ENCODE data around the gene PLD4.
"Not testable (repeated sequence)": the region's sequence is repeated elsewhere in the genome, so short reads cannot be mapped to it uniquely, and the experiment has no call there.

Gene PLD4
- 1.2 to 9.9 (median 3.2) reads per million in 18 experiments for total RNA-seq

DNA sequence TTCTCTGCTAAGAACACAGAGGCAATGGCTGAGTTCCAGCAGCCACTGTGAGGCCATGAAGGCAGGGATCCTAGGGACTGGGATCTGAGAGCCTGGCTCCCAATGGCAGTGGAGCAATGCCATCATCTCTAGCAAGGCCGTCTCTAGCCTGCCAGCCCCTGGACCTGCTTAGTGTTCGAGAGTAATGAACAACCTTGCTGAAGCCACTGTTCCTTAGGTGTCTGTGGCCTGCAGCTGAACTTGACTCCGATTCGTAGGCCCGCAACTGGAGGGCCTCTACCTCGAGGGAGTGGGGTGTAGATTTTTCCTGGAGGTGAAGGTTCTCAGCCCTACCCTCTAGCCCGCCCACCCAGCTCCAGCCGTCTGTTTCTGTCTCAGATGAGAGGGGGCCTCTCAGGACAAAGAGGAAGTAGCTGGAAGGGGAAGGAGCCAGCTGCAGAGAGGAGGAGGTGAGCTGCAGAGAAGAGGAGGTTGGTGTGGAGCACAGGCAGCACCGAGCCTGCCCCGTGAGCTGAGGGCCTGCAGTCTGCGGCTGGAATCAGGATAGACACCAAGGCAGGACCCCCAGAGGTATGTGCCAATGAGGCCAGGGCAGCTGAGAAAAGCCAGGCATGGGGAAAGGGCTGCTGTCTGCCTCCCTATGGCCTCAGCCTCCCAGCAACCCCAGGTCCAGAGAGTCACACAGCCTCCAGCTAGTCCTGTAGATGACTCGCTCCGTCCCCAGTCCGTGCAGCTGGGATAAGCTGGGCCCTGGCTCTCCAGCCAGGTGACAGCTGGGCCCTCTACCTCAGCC is at the start of gene PLD4:
TSS of gene PLD4 (plus strand) at position 459 of the 793 bp plus-strand sequence. CDS start 2,262 bp downstream, outside the sequence.
- DNase-seq: peak; percentile 43 to 61

GRCh38 chr14:104875412-104875751 is 49.3 kb upstream of the PLD4 start:
- no peak for DNase-seq

DNA sequence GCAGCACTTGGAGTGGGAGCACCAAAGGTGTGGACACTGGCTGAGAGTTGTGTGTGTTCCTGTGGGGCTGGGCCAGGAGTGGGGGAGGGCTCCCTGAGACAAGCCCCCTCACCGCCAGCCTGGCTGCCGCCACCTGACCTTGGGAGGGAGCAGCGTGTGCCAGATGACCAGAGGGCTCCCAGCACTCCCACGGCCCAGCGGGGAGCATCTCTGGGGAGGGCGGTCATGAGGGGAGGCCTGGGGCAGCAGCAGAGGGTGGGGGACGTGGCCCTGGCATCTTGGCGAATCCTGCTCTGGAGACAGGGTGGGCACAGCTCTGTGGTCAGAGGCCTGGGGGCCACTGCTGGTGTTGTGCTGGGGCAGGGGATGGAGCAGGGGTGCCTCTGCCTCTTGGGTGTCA is 48.9 kb upstream of the PLD4 start:
- no peak for DNase-seq

DNA sequence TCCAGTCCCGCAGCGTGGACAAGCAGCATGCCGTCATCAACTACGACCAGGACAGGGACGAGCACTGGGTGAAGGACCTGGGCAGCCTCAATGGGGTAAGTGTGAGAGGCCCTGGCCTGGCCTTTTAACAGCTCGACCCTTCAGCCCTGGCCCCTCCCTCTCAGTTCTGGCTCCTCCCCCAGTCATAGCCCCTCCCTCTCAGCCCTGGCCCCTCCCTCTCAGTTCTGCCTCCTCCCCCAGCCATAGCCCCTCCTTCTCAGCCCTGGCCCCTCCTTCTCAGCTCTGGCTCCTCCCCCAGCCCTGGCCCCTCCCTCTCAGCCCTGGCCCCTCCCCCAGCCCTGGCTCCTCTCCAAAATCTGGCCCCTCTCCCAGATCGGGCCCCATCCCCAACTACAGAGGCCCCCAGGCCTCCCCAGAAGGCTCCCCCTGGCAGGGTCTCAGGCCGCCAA is 48.4 kb upstream of the PLD4 start:
- peak; percentile 9 to 35 for DNase-seq

DNA sequence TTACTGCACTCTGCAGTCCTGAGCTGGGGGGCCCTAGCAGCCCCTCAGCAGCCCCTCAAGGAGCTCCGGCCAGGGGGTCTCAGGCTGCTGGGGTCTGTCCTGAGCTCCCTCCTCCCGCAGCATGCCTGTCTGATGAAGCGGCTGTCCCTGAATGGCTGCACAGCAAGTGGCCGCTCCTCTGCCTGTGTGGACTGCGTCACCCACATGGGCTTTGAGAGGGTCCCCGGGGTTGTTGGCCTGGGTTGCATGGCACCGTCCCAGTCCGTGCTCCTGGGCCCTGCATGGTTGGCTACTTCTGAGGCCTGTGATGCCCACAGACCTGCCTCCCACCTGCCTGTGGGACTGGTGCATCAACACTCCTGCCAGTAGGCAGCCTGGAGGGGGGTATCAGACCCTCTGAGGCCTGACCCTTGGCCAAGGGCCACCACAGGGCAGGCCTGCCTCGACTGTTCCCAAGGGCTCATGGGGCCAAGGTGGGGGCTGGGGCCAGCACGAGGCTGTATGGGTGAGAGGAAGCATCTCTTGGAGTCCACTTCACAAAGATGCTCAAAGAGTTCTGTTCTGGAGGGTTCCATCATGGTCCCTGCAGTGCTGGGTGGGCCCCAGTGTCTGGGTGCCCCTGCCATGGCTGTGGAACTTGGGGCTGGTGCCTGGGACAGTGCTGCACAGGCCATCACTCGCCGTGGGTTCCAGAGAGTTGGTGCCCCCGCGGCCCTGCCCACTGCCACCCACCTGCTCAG is 47.4 kb upstream of the PLD4 start:
- DNase-seq: no peak

GRCh38 chr14:104877806-104878550 is 46.7 kb upstream of the PLD4 start:
- no peak for DNase-seq

DNA sequence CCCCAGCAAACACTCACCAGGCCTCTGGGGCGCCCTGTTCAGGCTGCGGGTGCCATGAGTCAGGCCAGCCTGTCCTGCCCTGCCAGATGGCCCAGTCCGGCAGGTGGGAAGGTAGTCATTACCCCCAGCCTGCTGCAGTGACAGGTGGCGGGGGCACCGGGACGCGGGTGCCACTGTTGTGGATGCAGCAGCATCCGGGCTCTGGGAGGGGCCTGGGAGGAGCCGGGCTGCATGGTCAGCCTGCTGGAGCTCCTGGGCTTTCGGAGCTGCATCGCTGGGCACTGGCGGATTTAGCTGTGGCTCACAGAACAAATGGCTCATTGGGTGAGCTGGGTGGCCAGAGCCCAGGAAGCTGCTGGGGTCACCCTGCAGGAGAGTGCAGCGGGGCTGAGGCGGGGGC is 46.1 kb upstream of the PLD4 start:
- DNase-seq: no peak

- no peak for DNase-seq
Observed at GRCh38 chr14:104879201-104879982, 45.3 kb upstream of the PLD4 start.

- DNase-seq: no peak
Observed at GRCh38 chr14:104879983-104880565, 44.6 kb upstream of the PLD4 start.

DNA sequence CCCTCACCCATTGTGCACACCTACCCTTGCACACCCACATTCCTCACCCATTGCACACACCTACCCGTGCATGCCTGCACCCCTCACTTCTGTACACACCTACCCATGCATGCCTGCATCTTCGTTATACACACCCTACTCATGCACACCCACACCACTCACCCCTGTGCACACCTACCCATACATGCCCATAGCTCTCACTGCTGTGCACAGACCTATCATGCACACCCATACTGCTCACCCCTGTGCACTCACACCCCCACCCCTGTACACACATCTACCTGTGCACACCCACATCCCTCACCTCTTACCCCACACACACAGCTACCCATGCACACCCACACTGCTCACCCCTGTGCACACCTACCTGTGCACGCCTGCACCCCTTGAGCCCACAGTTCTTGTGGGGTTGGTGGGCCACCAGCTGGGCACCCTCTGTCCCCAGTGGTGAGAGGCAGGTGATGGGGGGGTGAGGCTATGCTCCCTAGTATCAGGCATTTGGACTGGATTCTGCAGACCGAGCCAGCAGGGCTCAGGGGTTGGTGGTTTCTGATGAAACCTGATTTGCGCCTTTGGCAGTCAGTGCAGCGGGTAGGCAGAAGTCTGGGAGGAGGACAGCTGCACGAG is 44.0 kb upstream of the PLD4 start:
- no peak for DNase-seq

DNA sequence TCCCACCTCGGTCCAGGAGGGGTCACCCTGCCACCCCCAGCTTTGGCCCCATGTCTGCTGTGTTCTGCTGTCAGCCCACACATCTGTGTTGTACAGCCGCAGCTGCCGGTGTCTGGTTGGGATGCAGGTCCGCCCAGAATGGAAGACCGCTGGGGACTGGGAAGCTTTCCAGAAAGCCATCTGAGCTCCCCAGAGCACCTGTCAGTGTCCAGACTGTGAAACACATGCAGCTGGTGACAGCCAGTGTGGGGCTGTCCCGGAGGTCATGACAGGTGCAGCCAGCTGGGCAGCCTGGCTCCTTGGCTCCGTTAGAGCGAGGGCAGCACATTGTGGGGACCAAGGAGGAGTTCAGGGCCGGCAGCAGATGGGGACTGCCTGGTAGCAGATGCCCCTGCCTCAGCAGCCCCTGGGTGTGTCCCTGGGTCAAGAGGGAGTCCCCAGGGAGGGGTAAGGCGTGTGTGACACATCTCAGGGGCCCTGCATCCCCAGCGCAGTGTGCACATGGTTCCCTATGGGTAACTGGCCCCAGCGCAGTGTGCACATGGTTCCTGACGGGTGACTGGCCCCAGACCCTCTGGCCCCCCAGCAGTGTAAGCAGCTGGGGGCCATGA is 43.2 kb upstream of the PLD4 start:
- DNase-seq: no peak

DNA sequence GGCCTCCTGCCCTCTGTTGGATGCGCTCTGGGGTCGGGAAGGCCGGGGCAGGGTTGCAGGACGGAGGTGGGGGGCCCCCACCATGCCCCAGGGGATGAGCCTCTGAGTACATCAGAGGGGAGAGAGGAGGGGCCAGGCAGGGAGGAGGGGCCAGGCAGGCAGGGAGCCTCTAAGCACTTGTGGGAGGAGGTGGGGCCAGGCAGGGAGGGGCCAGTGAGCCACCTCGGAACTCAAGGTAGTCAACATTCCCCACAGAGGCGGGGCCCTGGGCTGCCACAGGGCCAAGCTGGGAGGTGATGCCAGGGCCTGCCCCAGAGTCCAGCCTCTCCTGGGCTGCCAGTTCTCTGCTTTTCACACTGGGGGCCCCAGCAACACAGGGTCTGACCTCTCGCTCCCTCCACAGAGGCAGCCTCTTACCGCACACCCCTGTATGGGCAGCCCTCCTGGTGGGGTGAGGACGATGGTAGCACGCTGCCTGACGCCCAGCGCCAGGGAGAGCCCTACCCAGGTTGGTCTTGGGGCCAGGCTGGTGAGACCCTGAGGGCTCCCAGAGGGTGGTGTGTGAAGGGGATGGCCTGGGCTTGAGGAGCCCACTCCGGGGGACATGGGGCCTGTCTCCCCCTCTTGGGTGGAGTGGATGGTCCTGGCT is 42.2 kb upstream of the PLD4 start:
- DNase-seq: no peak

DNA sequence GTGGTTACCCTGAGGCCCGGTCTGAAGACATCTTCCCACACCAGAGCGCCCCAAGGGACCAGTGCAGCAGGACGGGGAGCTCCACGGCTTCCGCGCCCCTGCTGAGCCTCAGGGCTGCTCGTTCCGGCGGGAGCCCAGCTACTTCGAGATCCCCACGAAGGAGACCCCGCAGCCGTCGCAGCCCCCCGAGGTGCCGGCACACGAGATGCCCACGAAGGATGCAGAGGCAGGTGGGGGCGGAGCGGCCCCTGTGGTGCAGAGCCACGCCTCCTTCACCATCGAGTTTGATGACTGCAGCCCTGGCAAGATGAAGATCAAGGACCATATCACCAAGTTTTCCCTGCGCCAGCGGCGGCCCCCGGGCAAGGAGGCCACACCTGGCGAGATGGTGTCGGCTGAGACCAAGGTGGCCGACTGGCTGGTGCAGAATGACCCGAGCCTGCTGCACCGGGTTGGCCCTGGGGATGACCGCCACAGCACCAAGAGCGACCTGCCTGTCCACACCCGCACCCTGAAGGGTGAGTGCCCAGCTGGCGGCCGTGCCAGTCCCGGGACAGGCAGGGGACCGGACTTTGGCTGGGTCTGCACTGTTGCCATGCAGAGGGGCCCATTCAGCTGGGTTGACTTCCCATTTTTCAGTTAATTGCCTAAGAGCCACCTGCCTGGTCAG is 41.6 kb upstream of the PLD4 start:
- DNase-seq: no peak

GRCh38 chr14:104883681-104884361 is 40.9 kb upstream of the PLD4 start:
- no peak for DNase-seq

- not testable (repeated sequence) for DNase-seq
Observed at GRCh38 chr14:104884381-104884780, 40.3 kb upstream of the PLD4 start.

- no peak for DNase-seq
Observed at GRCh38 chr14:104885031-104885972, 39.4 kb upstream of the PLD4 start.

GRCh38 chr14:104885973-104886689 is 38.5 kb upstream of the PLD4 start:
- no peak for DNase-seq

Measured in inflammatory macrophage (primary cell).